ENCODE data around the gene DCLRE1B.
"Not testable (repeated sequence)": the region's sequence is repeated elsewhere in the genome, so short reads cannot be mapped to it uniquely, and the experiment has no call there.

Gene DCLRE1B

DNA sequence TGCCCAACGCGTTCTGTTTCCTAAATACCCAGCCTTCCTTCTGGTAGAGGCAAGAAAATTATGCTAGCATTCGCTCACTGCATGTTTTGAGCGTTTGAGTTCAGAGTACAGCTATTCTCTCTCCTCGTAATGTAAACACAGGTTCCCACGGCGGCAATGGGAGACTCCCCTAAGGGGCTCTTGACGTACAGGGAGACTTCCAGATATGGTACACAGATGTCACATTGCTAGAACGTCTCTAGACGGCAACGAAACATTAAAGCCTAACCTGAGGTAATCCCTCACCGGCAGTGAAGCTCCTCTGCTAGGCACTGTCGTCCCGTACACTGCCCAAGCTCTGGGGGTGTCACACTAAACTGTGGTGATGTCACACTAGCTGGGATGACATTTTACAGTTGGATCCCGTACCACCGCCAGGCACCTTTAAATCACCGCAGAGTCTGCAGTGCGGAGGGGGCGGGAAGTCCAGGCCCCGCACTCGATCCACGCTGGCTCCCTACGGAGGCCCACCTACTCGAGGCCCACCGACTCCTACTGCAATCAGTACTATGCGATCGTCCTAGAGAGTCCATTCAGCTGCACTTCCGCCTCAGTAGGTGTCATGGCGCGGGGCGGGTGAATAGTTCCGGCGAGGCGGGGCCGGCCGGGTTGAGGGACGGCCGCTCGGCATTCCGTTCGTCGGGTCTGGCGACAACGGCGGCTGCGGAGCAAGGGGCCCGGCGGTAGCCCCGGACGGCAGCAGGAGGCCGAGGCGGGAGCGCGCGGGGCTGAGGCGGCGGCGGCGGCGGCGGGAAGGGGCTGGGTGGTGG, 24.0 kb downstream of the DCLRE1B start, which contains the start of gene HIPK1:
Gene HIPK1 (plus strand): TSS at position 384 of the 809 bp plus-strand sequence.
- DNase-seq, result peak; percentile 94

DNA sequence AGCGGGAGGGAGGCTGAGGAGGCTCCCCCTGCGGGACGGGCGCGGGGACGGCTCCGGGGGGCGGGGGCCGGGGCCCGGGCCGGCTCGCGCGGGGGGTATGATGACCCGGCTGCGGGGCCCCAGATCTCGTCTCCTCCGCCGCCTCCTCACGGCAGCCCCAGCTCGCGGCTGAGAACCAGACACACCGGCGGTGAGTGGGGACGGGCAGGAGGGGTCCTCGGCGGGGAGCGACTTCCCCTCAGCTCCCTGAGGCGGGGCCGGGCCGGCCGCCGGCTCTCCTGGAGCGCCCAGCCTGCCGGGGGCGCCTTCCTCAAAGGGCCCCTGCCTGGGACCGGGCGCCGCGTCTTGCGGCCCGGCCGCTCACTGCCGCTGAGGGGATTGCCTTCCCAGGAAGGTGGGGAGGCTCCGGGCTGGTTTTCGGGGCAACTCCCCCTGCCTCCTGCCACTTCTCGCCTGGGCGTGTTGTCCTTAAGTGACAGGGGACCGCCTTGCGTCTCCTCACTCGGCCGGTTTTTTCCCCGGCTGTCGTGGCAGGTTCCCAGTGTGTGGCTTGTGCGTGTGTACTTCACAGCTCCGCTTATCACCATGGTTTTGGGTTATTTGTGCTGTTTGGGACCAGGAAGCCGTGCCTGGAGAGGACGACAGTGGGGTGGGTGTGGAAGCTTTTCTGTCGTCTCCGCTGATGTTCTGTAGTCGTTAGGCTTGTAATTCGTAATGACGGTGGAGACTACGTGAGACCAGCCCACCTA, 24.8 kb downstream of the DCLRE1B start:
- DNase-seq, result peak; percentile 62

DNA sequence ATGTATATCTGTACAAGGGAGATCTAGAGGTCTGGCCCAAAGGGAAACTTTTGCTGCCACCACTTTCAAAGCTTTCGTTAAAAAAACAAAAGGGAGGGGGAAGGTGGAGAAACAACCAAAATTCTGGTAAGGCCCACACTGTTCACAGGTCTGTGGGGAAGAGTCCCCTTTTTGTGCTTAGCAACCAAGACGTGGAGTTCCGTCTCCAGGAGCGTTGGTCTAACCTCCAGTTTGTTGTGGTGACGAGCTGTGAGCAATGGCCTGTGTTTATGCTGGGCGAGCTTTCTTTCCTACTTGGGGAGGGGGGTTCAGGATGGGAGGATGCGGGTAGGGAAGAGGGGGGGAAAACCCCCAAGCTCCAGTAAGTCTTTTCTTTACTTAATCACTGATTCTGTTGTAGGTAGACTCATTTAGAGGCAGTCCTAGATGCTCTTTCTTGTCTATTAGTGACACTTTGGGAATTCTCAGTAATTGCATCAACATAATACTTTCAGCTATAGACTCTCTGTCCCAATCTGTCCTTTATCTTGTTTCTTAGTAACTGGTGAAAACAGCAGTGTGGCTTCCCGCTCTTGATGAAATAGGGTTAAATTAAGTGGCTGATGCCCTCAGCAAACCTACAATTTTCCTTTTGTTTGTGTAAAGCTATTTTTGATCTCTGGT, 25.5 kb downstream of the DCLRE1B start:
- DNase-seq, result peak; percentile 75

DNA sequence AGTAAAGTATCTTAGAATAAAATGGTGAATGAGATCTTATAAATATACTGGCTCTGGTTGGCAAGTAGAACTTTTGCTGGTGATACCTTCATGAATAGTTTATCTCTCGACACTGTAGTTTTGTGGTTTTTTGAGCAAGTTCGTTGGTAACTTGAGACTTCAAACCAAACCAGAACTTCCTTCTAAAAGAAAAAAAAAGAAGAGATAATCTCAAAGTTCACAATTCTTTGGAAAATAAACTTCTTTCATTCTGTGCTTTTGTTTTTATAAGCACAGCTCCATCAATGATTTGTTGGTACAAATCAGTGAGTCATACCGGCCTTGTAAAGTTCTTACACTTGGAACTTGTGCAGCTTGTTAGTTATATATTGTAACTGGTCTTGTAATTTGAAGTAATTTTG, 26.3 kb downstream of the DCLRE1B start:
- DNase-seq, result peak; percentile 55

DNA sequence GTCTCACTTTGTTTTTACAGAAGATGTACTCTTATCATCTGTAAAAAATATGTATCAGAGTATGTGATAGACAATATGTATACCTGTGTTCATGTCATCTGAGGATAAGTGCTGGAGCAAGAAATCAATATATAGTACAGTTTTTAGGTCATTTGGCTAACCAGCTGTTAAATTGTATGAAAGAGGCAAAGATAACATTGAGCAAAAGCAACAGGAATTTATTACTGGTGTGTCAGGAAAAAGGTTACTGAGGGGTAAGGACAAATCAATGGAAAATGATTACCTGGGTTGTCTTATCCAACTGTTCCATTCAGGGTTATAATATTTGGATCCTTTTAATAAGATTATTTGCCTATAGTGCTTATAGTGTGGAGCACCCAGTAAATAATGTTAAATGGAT, 28.9 kb downstream of the DCLRE1B start:
- DNase-seq, result no peak

DNA sequence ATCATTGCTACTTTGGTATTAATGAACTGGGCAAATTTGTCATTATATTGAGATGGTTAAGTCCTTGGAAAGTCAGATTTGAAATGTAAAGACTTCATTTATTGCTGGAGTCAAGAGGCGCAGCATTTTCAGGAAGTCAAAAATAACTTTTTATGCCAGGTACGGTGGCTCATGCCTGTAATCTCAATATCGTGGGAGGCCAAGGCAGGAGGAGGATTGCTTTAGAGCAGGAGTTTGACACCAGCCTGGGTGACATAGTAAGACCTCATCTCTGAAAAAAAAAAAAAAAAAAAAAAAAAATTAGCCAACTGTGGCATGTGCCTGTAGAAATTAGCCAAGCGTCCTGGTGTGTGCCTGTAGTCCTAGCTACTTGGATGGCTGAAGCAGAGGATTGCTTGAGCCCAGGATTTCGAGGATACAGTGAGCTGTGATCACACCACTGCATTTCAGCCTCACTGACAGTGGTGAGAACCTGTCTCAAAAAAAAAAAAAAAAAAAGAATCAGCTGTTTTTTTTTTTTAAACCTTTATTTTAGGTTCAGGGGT, 29.5 kb downstream of the DCLRE1B start:
- DNase-seq, result no peak

DNA sequence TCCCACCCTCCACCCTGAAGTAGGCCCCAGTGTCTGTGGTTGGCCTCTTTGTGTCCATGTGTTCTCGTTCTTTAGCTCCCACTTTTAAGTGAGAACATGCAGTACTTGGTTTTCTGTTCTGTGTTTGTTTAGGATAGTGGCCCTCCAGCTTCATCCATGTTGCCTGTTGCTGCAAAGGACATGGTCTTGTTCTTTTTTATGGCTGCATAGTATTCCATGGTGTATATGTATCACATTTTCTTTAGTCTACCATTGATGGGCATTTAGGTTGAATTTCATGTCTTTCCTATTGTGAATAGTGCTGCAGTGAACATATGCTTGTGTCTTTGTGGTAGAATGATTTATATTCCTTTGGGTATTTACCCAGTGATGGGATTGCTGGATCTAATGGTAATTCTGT, 30.1 kb downstream of the DCLRE1B start:
- DNase-seq, result no peak

DNA sequence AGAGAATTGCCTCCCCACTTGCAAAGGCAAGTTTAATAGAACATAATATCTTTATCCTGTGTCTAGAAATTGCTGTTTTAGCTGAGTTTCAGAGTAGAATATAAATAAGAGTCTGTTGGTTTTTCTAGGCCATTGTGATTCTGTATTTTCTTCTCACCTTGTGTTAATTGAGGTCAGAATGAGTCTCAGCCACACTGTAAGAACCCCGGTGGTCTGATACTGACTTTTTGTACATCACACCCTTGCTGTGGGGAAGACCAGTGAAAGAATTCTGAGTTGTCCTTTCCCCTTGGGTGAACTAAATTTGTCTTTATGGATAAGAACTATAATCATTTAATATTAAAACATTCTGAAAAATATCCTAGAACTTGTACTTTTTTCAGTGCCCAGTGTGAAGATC, 30.8 kb downstream of the DCLRE1B start:
- no peak for DNase-seq

DNA sequence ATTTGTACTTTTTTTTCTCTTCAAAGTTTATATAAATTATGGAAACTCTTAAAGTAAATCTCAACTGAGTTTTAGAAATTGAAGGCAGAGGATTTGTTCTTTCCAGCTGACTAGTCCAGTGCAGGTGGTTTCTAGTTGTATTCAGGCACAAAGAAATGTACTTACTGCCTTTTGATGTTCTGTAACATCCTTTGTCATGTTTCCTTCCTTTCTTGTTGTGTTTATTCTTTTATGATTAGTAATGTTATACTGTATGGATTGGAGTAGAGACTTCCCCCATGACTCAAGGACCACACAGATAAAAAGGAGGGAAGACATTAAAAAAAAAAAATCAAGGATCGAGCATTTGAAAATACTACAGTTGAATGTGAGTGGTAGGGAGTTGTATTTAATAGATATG, 32.0 kb downstream of the DCLRE1B start:
- DNase-seq, result no peak

DNA sequence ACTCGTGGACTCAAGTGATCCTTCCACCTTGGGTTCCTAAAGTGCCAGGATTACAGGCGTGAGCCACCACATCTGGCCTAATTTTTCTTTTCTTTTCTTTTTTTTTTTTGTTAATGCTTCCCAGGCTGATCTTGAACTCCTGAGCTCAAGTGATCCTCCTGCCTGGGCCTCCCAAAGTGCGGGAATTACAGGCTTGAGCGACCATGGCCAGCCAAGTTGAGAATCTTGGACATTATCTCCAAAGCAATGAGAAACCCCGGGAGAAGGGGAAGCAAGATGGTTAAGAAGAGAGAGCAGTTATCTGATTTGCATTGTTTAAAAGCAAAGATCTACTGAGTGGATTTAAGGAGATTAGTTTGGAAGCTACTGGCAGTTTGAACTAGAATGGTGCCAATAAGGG, 33.1 kb downstream of the DCLRE1B start:
- no peak for DNase-seq

DNA sequence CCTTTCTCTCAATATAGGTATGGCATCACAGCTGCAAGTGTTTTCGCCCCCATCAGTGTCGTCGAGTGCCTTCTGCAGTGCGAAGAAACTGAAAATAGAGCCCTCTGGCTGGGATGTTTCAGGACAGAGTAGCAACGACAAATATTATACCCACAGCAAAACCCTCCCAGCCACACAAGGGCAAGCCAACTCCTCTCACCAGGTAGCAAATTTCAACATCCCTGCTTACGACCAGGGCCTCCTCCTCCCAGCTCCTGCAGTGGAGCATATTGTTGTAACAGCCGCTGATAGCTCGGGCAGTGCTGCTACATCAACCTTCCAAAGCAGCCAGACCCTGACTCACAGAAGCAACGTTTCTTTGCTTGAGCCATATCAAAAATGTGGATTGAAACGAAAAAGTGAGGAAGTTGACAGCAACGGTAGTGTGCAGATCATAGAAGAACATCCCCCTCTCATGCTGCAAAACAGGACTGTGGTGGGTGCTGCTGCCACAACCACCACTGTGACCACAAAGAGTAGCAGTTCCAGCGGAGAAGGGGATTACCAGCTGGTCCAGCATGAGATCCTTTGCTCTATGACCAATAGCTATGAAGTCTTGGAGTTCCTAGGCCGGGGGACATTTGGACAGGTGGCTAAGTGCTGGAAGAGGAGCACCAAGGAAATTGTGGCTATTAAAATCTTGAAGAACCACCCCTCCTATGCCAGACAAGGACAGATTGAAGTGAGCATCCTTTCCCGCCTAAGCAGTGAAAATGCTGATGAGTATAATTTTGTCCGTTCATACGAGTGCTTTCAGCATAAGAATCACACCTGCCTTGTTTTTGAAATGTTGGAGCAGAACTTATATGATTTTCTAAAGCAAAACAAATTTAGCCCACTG, 35.5 kb downstream of the DCLRE1B start:
- peak; percentile 69 for DNase-seq

DNA sequence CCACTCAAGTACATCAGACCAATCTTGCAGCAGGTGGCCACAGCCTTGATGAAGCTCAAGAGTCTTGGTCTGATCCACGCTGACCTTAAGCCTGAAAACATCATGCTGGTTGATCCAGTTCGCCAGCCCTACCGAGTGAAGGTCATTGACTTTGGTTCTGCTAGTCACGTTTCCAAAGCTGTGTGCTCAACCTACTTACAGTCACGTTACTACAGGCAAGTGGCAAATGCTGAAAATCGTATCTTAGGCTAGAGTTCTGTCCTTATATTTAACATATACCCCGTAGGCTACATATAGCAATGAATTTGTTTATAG, 36.1 kb downstream of the DCLRE1B start:
- no peak for DNase-seq

DNA sequence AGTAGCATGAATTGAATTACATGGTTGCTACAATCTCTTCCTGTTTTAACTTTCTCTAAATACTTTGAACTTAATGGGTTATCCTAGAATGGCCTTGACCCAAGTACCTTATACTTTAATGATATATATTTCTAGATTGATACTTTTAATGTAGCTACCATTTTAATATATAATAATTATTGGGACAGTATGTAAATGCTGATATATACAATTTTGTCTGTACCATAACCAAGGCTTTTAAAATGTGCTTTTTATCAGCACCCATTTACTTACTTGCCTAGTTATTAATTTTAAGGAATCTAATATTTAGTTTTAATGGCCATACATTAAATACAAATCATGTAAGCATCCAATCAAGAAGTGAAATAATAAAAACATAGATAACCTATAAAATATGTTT, 37.4 kb downstream of the DCLRE1B start:
- DNase-seq, result no peak

DNA sequence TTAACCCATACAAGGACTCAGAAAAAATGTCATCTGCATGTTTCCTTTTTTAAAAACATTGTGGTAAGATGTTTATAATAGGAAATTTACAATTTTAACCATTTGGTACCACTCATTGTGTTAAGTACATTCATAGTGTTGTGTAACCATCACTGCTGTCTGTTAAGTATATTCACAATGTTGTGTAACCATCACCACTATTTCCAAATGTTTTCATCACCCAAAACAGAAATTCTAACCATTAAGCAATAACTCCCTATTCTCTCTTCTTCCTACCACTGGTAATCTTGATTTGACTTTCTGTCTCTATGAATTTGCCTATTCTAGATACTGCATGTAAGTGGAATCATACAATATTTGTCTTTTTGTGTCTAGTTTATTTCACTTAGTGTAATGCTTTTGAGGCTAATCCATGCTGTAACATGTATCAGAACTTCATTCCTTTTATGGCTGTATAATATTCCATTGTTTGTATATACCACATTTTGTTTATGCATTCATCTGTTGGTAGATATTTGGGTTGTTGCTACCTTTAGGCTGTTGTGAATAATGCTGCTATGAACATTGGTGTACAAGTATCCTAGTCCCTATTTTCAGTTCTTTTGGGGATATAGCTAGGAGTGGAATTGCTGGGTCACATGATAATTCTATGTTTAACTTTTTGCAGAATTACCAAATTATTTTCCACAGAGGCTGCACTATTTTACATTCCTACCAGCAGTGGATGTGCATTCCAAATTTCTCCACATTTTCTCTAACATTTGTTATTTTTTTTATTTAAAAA, 38.1 kb downstream of the DCLRE1B start:
- DNase-seq, result no peak

DNA sequence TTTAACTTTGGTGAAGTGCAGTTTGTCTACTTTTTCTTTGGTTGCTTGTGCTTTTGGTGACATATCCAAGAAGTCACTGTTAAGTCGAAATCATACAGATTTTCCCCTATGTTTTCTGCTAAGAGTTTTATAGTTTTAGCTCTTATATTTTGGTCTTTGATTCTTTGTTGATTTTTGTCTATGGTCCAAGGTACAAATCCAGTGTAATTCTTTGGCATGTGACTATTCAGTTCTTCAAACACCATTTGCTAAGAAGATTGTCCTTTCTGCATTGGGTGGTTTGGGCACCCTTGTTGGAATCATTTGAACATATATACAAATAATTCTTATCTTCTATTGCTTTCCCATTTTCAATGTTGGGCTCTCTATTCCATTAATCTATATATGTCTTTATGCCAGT, 40.2 kb downstream of the DCLRE1B start:
- no peak for DNase-seq

DNA sequence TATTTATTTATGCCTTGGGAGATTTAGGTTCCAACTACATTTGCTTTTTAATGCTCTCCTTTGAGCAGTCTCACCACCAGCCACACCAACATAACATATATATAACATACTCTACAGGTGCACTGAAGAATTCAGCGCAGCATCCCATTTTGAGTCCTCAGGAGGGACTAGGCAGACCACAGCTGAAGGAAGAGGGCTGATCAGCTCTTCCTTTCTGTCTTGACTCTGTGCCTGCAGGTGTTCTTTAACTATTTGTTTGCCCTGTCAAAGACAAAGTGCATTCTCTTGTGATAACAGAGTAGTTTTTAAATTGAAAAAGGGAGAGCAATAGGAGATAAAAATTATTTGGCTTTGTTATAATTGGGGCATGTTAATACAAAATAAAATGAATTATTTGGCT, 41.0 kb downstream of the DCLRE1B start:
- DNase-seq, result no peak

DNA sequence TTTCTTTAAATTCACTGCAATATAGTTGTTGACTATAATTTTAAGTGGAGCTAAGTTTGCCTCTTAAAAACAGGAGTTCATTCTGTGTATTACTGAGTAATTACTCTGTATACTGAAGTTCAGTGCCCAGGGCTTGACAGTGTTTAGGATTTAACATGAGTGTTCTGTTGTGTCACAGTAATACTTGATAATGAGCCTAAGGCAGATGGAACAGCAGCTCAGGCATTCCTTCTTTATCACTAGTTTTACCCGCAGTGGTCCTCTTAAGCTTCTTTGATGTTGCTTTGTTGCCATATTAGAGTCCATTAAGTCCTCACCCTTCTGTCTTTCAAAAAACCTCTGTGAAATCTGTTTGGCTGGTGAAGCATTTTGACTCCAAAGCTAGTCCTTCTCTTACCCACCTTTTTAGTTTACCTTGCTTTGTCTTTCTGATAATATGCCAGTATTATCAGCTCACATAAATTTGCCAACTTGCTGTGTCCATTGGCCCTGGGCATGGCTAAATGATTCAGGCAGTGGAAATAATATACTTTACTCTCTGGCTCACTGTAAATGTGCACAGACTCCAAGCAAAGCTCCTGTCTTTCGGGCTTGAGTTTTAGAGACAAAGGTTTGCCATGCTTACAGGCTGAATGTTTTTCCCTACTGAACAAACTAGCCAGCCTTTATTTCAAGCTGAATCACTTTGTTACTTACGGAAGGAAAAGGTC, 41.7 kb downstream of the DCLRE1B start:
- no peak for DNase-seq

DNA sequence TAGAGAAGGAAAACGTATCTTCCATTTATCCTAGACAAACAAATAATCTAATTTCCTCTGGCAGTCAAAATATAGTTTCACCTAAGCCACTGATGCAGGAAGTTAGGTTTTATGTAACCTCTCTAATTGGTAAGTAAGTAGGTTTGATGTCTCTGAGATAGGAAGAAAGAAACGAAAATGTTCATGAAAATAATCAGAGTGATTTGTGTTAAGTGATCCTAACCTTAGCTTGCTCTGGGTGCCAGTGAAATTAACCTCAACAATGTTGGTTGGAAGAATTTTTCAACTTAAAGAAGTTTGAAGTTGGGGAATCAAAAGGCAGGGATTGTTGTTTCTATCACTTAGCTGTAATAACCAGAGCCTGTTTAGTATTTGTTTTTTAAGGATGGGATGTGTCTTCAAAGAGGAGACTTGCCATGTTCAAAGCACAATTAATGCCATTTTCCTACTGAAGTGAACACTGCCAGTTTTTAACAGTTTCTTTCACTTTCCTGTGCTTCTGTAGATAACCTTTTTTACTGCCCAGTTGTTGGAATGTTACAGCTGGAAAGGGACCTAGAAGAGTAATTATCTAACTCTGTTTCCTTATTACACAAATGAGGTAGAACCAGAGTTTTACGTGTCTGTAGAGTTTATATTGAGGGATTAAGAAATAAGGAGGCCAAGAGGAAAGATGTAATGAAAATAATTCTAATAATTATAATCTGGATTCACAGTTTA, 42.4 kb downstream of the DCLRE1B start:
- no peak for DNase-seq

DNA sequence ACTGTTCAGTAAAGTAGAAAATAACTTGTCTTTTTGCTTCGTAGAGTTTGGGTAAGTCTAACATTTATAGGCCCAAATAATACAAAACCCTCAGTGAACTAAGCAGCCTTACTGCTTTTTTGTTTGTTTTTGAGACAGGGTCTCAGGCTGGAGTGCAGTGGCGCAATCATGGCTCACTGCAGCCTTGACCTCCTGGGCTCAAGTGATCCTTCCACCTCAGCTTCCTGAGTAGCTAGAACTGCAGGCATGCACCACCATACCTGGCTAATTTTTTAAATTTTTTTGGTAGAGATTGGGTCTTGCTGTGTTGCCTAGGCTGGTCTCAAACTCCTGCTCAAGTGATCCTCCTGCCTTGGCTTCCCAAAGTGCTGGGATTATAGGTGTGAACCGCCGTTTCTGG, 43.0 kb downstream of the DCLRE1B start:
- not testable (repeated sequence) for DNase-seq

DNA sequence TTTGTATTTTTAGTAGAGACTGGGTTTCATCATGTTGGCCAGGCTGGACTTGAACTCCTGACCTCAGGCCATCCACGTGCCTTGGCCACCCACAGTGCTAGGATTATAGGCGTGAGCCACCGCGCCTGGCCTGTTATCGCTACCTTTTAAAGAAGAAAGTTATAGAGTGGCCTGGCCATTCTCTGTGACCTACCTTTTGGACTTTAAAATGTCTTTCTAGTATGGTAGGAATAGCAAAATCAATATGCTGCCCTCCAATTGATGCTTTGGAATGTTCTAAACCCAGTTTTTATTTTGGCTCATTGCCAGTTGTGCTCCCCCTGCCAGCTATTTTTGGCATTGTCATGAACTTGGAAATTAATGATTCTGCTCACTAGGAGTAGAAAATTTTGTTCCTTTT, 43.9 kb downstream of the DCLRE1B start:
- no peak for DNase-seq

Data from activated CD4-positive, alpha-beta T cell treated with anti-CD3 and anti-CD28 coated beads, Interleukin-2, Interleukin-6, amounts not matched to agents 100 ng/mL and 50 ng/mL, durations not matched to agents 16 hours and 8 hours (primary cell).